Esophagus (tissue), 2 donors: ENCODE results near the gene CCND2. TPM values are rescaled to one million over a fixed set of nuclear protein-coding genes. Genes with fewer than 3 reads are reported as not detected.

Experiments
- H3K27ac ChIP-seq, 2 donors: one replicate each; pipeline ENCODE4 v1.5.1; 2013; ENCODE audit warnings: low read depth in 2 of 2, mild to moderate bottlenecking in 2 of 2, inconsistent platforms in 1 of 2, low read length in 1 of 2, moderate library complexity in 1 of 2
- H3K27me3 ChIP-seq, 2 donors: one replicate each; pipeline ENCODE4 v1.6.1; 2013; ENCODE audit warnings: low read length in 2 of 2, control low read depth in 1 of 2, mild to moderate bottlenecking in 1 of 2; ENCODE audit not compliant: insufficient read depth in 2 of 2, control insufficient read depth in 1 of 2
- H3K36me3 ChIP-seq, 2 donors: one replicate each; pipeline ENCODE4 v1.6.1; 2013; ENCODE audit warnings: low read length in 1 of 2; ENCODE audit not compliant: control insufficient read depth in 2 of 2, insufficient read depth in 2 of 2
- H3K4me1 ChIP-seq, 2 donors: one replicate each; pipeline ENCODE4 v1.6.1; 2013; ENCODE audit warnings: low read length in 1 of 2; ENCODE audit not compliant: control insufficient read depth in 2 of 2, insufficient read depth in 2 of 2
- H3K4me3 ChIP-seq, 2 donors: one replicate each; pipeline ENCODE4 v1.5.1; 2013; ENCODE audit warnings: low read length in 2 of 2, mild to moderate bottlenecking in 2 of 2, low read depth in 1 of 2, moderate library complexity in 1 of 2
- H3K9me3 ChIP-seq, 2 donors: one replicate each; pipeline ENCODE4 v1.6.1; 2013; ENCODE audit warnings: mild to moderate bottlenecking in 2 of 2, low read depth in 1 of 2, low read length in 1 of 2, moderate library complexity in 1 of 2; ENCODE audit not compliant: control insufficient read depth in 2 of 2, insufficient read depth in 1 of 2
- WGBS, 2 donors: extraction: QIAGEN DNeasy Blood & Tissue Kit; methylation state at CpG; one replicate each; pipeline ENCODE4 v1.1.7; 2013; 5-methylcytosine and 5-hydroxymethylcytosine counted together
- polyA plus RNA-seq, 2 donors: library from polyadenylated mRNA; stranded (reverse); fragments of 200-250 nt; gene quantifications; one replicate each; pipeline ENCODE4 v1.2.3, GENCODE V29; 2013
- donor health status: healthy with polysubstance abuse.
- donor health status: Bipolar disorder and iron deficiency.

Gene CCND2
- polyA plus RNA-seq, 2 donors, result 5.7 to 6.1 TPM

GRCh38 chr12:4251967-4252366 is 21.6 kb upstream of the CCND2 start:
- no peaks in the 10 kb centered on the region for H3K4me1 ChIP-seq
- H3K27ac ChIP-seq, result no peak overlapping the region
- 89 to 95% methylated on average over 2 of the region's 2 CpGs for WGBS, 2 donors
- no peaks in the 10 kb centered on the region for H3K9me3 ChIP-seq
- no peaks in the 10 kb centered on the region for H3K36me3 ChIP-seq
- no peak overlapping the region for H3K4me3 ChIP-seq
- no peaks in the 10 kb centered on the region for H3K27me3 ChIP-seq

- Histone ChIP-seq H3K36me3 (no peaks in the 10 kb centered on the region), H3K9me3 (no peaks in the 10 kb centered on the region), H3K4me1 (no peaks in the 10 kb centered on the region), H3K27ac (no peak overlapping the region), H3K4me3 (no peak overlapping the region), H3K27me3 (no peaks in the 10 kb centered on the region)
- WGBS, 2 donors, result 64 to 67% methylated on average over 5 of the region's 5 CpGs
Observed at GRCh38 chr12:4252601-4253000, 21.0 kb upstream of the CCND2 start.

DNA sequence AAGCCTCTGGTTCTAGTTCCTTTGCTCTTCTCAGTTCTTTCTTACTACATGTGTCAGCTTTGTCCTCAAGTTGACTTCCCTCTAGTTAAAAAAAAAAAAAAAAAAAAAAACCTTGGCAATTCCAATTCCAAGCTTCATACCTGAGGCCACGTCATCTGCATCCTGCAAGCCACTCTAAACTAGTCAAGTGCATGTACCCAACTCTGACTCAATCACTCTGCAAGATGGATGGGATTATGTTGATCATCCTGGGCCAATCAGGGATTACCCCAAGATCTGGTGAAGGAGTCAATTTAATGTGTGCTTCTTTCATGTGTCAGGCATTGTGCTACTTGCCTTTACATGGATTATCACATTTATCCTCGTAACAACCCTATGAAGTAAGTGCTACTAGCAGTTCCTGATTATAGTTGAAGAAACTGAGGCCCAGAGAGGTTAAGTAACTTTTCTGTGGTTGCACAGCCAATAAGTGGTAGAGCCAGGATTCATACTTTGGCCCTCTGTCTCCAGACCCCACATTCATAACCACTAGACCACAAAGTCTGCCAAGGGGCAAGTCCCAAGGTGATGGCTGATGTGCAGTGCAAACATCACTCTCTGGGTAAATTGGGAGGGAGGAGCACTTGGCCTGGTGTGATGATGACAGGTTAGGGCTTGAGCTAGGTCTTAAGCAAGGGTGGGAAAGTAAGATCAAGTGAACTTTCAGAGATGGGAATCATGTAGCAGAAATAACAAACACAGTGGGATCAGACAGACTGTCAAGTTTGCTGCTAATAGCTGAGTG is 17.3 kb upstream of the CCND2 start:
- Histone ChIP-seq H3K9me3 (no peaks in the 10 kb centered on the region), H3K27ac (no peak overlapping the region)
- WGBS, 2 donors, result 64 to 69% methylated on average over 2 of the region's 2 CpGs

DNA sequence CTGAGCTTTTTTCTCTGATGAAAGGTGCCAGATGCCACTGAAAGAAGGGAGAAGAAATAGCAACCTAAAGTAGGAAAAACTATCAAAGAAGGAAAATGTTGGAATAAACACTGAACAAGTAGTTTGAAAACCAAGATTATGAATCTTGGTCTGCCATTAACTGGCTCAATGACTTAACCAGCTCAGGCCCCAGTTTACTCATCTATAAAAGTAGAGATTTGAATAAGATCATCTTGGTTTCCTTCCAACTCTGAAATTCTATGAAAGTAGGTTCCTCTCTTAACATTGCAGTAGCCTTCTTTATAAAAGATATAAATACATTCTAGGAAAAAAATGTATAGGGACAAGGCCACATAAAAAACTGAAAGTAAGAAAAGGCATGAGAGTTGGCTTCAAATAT is 16.1 kb upstream of the CCND2 start:
- H3K27me3 ChIP-seq, result no peaks in the 10 kb centered on the region
- H3K36me3 ChIP-seq, result no peaks in the 10 kb centered on the region
- no peaks in the 10 kb centered on the region for H3K4me1 ChIP-seq
- H3K4me3 ChIP-seq, result no peak overlapping the region
- no peak overlapping the region for H3K27ac ChIP-seq
- no peaks in the 10 kb centered on the region for H3K9me3 ChIP-seq

More for the DNA sequence above, 17.3 kb upstream of the CCND2 start:
- Histone ChIP-seq H3K27me3 (no peaks in the 10 kb centered on the region), H3K4me1 (no peaks in the 10 kb centered on the region), H3K4me3 (no peak overlapping the region), H3K36me3 (no peaks in the 10 kb centered on the region)

- Histone ChIP-seq H3K4me3 (no peak overlapping the region), H3K36me3 (no peaks in the 10 kb centered on the region), H3K4me1 (no peaks in the 10 kb centered on the region), H3K27ac (no peak overlapping the region), H3K9me3 (no peaks in the 10 kb centered on the region), H3K27me3 (no peaks in the 10 kb centered on the region)
- 93 to 97% methylated on average over 1 of the region's 1 CpG for WGBS, 2 donors
Observed at GRCh38 chr12:4259099-4259498, 14.5 kb upstream of the CCND2 start.

- Histone ChIP-seq H3K27me3 (no peaks in the 10 kb centered on the region), H3K4me3 (no peak overlapping the region), H3K4me1 (no peaks in the 10 kb centered on the region), H3K27ac (no peak overlapping the region), H3K36me3 (no peaks in the 10 kb centered on the region), H3K9me3 (no peaks in the 10 kb centered on the region)
Observed at GRCh38 chr12:4261655-4262054, 11.9 kb upstream of the CCND2 start.

DNA sequence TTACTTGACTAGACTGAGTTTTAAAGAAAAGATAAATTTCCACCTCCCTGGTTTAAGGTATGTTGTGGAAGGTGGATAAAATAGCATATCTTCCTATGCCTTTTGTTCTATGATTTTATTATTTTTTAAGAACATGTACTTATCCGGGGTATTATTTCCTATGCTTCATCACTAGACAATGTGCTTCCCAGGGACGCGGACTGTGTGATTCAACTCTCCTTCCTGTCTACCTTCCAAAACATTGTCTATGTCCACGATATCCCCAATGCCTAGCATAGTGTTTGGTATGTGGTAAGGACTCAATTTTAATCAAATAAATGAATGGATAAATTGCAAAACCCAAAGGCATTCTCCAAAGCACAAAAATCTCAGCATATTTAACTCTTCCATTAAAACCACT is 8.3 kb upstream of the CCND2 start:
- Histone ChIP-seq H3K4me3 (no peak overlapping the region), H3K4me1 (no peaks in the 10 kb centered on the region), H3K27ac (no peak overlapping the region), H3K27me3 (peaks cover 0 to 7% of the 10 kb centered on the region in 2 donors), H3K9me3 (no peaks in the 10 kb centered on the region), H3K36me3 (no peaks in the 10 kb centered on the region)
- WGBS, 2 donors, result 73 to 80% methylated on average over 4 of the region's 4 CpGs

- Histone ChIP-seq H3K36me3 (no peaks in the 10 kb centered on the region), H3K4me3 (no peak overlapping the region), H3K27ac (no peak overlapping the region), H3K4me1 (peaks cover 0 to 4% of the 10 kb centered on the region in 2 donors), H3K27me3 (peaks cover 0 to 7% of the 10 kb centered on the region in 2 donors), H3K9me3 (no peaks in the 10 kb centered on the region)
- 90 to 96% methylated on average over 2 of the region's 2 CpGs for WGBS, 2 donors
Observed at GRCh38 chr12:4266990-4267389, 6.6 kb upstream of the CCND2 start.

DNA sequence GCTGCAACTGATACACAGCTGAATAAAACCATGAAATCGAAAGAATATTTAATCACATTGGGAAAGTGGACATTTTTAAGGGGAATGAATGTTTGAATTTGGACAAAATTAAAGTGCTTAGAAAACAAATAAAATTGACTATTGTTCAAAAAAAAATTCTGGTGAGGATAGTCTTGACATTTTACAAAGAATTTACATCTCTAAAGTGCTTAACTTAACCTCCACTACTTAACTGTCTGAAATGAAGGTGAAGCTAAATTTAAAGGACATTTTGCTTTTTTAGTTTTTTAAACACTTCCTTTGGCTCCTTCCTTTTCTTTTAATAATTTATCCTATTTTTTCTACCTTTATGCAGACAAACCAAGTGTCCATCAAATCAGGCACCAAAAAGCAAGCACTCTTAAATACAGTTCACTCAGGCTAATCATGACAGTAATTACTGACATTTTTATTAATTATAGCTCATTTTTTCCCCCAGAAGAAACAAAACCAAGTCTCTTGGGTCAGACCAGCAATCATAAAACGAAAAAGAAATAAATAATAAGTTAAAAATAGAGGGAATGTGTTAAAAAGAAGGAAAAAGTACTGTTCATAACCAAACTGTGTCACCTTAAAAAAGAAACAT is 5.7 kb upstream of the CCND2 start:
- no peak overlapping the region for H3K27ac ChIP-seq
- peaks cover 4 to 7% of the 10 kb centered on the region in 2 donors for H3K4me1 ChIP-seq
- H3K9me3 ChIP-seq, result no peaks in the 10 kb centered on the region
- H3K4me3 ChIP-seq, result no peak overlapping the region
- WGBS, 2 donors, result 68 to 73% methylated on average over 2 of the region's 2 CpGs
- H3K27me3 ChIP-seq, result peaks cover 0 to 7% of the 10 kb centered on the region in 2 donors
- no peaks in the 10 kb centered on the region for H3K36me3 ChIP-seq
